ENCODE data around the gene CELF4.

- TF ChIP-seq CTCF (IDR thresholded peaks at IDR 0.05) (no peak), TCF7L2 (IDR thresholded peaks at IDR 0.05; ENCODE audit: low read depth, low read length) (no peak), POLR2AphosphoS5 (IDR thresholded peaks at IDR 0.05; ENCODE audit: low read depth, low read length) (no peak), SIN3A (IDR thresholded peaks at IDR 0.05; ENCODE audit: borderline replicate concordance, insufficient read depth, low read depth, low read length) (no peak)
Measured at GRCh38 chr18:37289423-37289822, 276.2 kb downstream of the CELF4 start.
